ENCODE data around the gene ZNF226.

- TF ChIP-seq CTCF (IDR thresholded peaks at IDR 0.05; ENCODE audit: low read depth, low read length, poor library complexity, severe bottlenecking): no peak
- TF ChIP-seq EZH2phosphoT487 (IDR thresholded peaks at IDR 0.05; ENCODE audit: borderline replicate concordance, low read length): no peak
These were observed at the start of gene ZNF226 for GRCh38 chr19:44164673-44165512.

Measured in DOHH2 (cell line).